GM18508 (cell line): ENCODE data around the gene ZNF362.

Source experiments
- ATAC-seq: cut with Tn5 transposase; IDR thresholded peaks from one replicate; pipeline ENCODE4 v1.9.1; 2021; ENCODE audit warnings: moderate number of reproducible peaks; ENCODE audit not compliant: insufficient read depth, unreplicated experiment

ZNF362 gene

DNA sequence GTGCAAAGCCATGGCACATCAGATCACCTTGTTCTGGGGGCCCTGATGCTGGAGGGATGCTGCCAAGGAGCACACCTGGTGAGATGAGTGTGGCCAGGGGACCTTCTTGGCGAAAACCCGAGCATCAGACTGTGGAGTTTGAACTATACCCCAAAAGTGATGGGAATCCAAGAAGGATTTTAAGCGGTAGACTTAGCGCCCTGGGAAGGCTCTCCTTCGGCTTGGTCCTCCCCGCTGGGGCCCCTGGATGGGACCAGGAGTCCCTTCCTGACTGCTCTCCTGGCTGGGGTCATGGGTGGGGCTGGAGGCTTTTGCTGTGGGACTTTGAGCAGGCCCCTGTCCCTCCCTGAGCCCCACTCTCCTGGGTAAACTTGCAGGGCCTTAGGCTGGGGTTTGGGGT is 10.5 kb downstream of the ZNF362 start:
- ATAC-seq = no peak

DNA sequence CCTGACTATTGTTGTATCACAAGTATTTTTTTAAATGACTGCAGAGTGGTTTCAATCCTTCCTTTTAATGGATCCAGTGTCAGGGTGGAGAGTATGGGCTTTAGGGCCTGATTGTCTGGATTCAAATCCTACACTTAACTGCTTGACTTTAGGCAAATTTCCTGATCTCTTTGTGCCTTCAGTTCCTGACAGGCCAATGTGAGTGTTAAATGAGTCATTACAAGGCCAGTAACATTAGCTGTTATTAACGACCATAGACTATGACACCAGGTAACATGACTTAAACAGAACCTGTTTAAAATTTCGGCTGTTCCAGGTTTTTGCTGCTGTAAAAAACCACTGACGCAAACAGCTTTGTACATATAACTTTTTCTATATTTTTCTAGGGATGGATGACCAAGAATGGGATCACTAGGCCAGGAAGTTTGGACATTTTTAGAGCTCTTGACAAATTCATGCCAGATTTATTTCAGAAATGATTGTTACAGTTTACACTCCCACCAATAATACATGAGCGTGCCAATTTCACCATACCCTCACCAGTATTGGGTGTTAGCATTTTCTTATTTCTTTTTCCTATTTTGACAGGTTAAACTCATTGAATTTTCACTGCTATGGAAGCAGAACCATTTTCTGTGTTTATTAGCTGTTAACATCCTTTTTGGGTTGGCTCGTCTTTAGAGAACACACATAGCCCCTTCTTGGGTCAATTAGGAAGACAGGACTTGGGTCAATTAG is 11.3 kb downstream of the ZNF362 start:
- ATAC-seq = no peak

DNA sequence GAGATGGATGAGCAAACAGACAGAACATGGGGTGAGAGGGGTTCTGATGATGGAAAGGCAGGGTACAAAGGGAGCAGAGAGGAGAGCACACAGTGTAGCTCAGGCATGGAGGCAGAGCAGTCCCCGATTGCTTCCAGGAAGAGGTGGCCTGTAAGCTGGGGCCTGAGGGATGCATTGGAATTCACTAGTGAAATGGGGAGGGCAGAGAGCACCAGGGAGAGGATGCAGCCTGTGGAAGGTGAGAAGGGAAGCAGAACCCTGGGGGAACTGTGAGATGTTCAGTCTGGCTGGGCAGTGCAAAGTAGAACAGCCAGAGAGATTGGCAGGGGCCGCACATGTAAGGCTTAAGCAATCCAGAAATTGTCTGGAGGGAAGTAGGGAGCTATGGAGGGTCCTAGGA is 12.2 kb downstream of the ZNF362 start:
- no peak for ATAC-seq

DNA sequence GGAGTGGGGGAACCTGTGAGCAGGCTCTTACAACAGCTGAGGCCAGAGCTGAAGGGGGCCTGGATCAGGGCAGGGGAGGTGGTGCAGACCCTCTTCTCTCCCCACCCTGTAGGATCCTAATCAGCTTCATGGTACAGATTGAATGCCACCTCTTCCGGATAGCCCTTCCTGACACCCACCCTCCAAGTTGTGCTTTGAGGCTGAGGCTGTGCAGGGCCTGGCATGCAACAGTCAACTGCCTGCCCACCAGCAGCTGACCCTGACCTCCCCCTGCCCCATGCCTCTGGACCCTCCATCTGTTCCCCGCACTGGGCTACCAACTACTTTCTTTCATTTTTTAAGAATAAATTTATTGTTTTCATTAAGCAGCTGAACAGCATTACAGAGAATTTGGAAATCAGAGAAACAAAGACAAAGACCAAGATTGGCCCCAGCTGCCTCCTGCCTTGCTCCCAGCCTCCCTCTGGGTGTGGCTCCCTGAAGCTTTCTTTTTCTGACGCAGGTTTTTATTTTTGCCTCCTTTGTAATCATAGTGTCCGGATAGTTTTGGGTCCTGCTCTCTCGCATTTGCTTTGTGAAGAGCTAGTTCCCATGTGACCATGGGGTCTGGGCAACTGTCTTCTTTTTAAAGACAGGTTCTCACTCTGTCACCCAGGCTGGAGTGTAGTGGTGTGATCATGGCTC is 12.8 kb downstream of the ZNF362 start:
- ATAC-seq = no peak

DNA sequence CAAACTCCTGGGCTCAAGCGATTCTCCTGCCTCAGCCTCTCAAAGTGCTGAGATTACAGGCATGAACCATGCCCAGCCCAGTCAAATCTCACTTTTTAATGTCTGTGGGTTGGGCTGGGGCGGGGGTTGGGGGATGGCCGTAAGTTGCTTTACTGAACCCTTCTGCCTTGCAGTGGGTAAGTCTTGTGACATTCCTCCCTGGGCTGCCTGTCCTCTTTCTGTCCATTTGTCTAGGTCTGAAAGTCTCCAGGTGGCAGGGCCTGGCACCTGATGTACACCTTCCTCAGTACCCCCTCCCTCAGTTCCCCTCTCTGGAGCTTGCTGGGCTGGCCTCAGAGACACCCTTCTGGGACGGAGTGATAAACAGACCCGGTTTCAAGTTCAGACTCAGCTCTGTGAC is 13.3 kb downstream of the ZNF362 start:
- no peak for ATAC-seq

DNA sequence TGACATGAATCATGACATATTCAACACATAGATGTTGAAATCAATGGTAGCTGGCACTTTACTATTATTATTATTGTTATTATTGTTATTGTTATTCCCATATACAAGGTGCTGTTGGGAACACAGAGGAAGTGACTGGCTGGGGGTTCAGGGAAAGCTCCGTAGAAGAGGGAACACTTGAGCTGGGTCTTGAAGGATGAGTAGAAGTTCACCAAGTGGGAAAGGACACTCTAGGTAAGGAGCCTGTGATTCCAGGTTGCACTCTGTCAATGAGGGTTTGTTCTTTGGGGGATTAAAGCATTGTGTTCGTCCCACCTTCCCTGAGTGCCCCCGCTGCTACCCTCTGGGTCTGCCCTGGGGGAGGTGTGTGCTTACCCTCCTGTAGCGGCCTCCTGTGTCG is 14.1 kb downstream of the ZNF362 start:
- ATAC-seq = no peak

DNA sequence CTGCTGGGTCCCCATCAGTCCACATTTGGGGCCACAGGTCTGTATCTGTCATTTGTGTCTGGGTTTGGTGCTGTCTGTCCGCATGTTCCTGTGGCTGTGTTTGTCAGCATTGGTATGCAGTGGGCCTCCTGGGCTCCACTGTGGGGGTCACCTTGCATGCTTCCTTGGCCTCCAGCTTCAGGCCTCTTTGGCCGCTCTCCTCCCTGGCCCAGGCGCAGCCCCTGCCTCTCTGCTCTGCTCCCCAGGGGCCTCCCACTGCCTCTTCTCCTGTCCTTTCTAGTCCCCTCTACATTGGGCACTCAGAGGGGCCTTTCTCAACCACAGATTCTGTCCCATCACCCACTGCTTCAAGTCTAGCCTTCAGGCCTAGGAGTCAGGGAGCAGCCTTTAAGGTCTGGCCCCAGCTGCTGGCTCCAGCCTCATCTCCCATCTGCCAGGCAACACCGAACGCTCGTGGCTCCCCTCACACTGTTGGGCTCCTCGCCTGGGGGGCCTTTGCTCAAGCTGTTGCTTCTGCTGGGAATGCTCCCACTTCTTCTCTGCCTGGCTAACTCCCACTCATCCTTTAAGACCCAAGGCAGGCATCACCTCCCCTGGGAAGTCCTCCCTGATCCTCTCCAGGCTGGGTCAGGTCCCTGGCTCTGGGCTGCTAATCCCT is 14.6 kb downstream of the ZNF362 start:
- ATAC-seq = no peak

DNA sequence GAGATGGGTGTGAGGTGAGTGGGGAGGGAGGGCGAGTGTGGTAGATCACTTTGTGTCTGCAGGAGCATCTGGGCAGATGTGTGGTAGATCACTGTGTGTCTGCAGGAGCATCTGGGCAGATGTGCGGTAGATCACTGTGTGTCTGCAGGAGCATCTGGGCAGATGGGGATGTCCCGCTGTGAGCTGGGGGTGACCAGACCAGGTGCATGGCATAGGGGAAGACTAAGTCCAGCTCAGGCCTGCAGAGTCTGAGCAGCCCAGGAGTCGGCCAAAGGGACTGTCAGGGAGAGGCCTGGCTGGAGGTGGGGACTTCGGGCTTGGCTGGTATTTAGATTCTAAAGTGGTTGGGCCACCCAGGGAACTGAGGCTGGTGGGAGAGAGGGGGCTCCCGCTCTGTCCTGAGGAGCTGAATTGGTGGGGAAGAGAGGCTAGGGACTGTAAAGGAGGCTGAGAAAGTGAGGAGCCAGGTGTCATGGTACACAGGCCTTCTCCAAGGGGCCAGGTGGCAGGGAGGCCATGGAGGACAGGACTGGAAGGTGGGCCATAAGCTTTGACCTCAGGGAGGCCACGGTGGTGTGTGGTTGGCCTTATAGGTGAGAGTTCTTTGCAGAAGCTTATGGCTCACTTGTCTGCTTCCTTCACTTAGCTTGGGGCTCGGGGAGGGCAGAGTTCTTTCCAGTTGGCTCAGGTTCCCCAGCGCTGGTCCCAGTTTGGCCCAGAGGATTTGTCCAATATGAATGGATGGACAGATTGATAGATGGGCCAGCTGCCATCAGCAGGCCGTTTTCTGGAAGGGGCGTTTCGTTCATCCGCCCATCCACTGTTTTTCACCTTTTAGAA is 15.6 kb downstream of the ZNF362 start:
- no peak for ATAC-seq

DNA sequence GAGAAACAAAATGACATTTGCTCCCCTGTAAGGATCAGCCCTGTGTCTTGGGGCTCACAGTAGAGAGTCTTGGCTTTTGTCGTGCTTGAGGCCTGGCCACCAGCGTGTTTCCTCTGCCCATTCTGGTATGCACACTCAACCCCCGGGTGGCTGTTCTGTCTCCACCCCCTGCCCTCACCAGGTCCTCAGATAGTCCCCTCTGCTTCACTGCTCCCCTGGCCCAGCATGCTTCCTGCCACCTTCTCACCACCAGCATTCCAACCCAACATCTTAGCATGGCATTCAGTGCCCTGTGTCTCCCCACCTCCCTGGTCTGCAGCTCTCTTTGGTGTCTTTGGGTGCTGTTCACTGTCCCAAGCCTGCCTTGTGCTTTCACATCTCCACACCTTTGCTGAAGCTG is 16.2 kb downstream of the ZNF362 start:
- no peak for ATAC-seq

DNA sequence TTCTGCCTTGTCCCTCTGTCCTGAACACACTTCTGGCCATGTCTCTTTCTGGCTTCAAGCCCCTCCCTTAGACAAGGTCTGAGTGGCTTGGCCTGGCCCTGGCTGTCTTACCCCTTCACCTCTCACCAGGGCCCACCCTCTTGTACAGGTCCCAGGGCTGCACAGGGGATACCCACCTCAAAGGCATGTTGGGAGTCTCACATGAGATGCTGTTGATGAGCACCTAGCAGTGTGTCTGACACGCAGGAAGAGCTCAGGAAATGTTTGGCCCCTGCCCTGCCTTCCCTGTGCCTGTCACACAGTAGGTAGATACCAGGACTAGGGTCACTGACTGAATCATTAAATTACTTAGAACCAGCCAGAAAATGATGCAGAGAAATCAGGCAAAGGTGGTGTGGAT is 16.6 kb downstream of the ZNF362 start:
- no peak for ATAC-seq

DNA sequence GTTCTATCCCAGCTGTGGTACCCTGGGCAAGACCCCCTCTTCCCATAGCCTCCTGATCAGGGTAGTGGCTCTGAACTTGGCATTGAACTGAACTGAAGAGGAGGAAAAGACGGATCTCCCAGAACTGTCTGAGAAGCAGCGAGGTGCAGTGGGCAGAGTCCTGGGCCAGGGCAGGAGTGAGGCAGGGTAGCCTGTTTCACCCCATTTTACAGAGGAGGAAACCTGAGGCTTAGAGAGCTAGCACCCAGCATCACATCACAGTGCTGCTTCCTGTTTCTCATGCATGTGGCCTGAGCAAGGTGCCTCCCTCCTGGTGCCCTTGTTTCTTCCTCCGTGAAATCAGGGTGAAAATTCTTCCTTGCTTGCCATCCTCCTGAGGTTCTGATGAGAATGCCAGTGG is 17.1 kb downstream of the ZNF362 start:
- ATAC-seq = no peak

DNA sequence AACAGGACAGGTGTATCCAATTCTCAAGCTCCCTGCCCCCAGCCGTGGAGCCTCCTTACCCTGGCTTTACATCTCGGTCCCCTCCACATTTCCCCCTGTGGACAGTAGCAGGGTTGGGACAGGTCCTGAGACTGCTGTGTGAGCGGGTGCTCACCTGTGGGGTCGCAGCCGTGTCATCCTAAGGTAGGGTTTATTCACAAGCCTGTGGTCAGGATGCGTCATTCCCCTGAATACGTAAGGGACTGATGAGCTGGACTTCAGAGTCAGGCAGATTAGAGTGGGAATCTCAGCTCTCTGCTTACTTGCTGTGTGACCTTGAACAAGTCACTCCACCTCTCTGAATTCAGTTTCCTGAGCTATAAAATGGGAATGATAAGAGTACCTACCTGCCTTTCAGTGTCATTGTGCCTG is 17.7 kb downstream of the ZNF362 start:
- ATAC-seq = no peak

DNA sequence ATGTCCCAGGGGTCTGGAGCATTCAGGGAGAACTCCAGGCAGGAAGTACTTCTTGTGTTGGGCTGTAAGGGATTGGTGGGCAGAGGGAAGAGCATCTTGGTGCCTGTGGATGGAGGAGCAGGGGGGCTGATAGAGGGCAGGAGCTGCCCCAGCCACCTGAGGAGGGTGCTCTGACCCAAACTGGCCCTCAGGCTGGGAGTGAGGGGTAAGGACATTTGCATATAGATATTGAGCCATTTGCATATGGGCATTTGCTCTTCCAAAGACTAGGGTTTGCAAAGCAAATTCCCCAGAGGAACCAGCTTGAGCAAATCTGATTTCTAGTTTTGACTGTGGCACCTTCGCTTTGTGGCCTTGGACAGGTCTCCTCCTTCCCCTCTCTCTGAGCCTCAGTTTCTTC is 18.2 kb downstream of the ZNF362 start:
- ATAC-seq = no peak

DNA sequence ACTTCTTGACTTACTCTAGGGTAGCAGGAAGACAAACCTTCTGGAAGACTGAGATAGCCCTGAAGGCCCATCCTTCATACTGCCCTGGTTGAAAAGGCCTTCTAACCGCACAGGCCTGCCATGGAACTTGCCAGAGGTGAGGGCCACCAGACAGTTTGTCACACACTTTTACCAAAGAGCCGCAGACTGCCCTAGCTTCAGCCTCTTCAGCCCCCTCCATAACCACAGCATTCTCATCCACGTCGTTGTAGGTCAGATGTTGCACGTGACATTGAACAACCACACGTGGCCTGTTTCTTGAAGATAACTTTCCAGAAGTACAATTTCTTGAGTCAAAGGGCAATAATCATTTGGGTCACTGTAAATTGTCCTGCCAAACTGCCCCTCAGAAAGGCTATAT is 18.9 kb downstream of the ZNF362 start:
- no peak for ATAC-seq

DNA sequence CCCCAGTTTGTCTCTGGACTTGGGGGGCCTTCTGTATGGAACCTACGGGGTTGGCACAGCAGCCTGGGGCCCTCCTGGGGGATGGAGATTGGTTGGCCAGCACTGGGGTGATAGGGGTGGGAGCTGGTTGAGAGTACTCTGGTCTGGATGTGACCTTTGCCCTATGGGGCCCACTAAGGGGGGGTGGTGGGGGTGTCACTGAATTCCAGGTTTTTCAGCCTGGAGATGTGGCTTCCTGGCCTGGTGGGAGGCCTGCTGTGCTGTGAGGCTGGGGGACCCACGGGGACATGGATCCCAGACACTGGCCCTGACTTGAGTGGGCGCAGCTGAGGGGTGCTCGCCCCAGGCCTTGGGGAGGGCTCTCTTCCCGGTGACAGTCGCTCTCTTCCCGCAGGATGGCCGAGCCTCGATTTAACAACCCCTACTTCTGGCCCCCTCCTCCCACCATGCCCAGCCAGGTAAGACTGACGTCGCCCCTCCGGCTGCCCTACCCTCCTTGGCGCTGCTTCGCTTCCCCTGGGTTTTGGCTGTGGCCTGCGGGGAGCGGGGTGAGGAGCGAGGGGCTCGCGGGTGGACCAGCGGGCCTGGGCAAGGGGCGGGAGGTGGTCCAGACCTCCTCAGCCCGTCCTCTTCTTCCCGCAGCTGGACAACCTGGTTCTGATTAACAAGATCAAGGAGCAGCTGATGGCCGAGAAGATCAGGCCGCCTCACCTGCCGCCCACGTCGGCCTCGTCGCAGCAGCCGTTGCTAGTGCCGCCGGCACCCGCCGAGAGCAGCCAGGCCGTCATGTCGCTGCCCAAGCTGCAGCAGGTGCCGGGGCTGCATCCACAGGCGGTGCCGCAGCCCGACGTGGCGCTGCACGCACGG is 19.6 kb downstream of the ZNF362 start:
- ATAC-seq = no peak

DNA sequence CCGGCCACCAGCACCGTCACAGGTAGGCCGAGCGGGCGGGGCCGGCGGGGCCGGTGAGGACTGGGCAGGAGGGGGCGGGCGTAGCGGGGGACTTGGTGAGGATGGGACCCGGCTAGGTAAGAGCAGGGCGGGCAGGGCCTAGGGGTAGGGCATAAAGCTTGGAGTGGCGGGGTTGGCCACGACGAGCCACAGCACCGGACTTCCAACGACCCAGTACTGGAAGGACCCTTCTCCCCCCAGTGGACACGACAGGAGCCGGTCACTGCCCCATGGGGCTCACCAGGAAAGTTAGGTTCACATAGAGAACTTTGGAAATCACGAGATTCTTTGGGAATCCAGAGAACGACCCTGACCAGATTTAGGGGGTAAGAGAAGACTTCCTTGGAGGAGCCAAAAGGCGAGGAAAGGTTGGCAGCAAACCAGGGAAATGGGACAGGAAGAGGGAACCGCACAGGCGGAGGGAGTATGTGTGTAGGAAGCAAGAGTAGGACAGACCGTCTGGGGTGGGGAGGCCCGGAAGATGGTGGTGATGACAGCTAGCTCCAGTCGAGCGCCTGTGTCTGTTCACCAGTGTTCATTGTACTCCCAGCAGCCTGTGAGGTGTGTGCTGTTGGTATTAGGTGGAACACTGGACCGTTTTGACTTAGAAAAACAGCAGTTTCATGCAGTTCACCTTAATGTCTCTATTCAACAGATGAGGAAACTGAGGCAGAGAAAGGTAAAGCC is 20.4 kb downstream of the ZNF362 start:
- no peak for ATAC-seq

DNA sequence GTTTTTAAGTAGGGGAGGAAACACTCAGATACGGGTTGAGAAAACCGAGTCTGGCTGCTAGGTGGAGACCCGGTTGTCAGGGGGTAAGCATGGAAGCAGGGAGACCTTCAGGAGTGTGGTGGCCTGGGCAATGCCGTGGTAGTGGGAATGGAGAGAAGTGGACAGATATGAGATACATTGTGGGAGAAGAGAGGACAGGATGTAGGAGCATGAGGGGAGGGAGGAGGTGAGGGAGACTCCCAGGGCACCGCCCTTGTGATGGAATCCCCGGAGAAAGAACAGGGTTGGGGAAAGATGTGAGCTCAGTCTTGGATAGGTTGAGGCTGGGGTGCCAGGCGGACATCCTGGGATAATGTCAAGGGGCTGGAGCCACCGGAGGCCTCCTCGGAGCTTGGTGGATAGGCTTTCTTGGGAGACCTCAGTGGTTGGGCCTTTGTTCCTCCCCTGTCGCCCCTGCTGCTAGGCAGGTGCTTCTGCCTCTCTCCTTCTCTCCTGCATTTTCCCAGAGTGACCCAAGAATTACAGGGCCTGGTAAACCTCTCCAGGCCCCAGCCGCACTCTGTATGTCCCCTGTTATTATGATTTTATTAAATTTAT is 21.3 kb downstream of the ZNF362 start:
- no peak for ATAC-seq

DNA sequence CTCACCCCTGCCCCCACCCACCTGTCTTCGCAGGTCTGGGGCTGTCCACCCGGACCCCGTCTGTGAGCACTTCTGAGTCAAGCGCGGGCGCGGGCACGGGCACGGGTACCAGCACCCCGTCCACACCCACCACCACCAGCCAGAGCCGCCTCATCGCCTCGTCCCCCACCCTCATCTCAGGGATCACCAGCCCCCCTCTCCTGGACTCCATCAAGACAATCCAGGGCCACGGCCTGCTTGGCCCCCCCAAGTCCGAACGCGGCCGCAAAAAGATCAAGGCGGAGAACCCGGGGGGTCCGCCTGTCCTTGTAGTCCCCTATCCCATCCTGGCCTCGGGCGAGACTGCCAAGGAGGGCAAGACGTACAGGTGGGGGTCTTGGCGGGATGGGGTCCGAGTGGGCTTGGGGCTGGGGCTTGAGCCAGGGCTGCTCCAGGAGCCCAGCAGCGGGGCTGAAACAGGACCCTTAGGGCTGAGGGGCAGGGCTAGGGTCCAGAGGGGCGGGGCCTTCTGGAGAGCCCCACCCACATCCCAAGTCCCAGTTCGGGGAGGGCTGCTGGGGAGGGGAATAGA is 23.9 kb downstream of the ZNF362 start:
- ATAC-seq = no peak
